PC-3 (cell line): ENCODE measurements around the gene BACH2. TPM values are rescaled to one million over a fixed set of nuclear protein-coding genes. Genes with fewer than 3 reads are reported as not detected.

Source experiments
- ATAC-seq: fragments of 200-7000 bp; cut with Tn5 transposase; 2 replicates; pipeline ENCODE4 v1.9.1; 2020; ENCODE audit warnings: mild to moderate bottlenecking, moderate library complexity
- BruUV-seq: library from RNA; stranded (reverse); fragments of 400-500 nt; replicated peaks from 2 replicates; lab custom pipeline; 2021; lab: Mats Ljungman, UMichigan
- CTCF ChIA-PET: fragments of 300-600 bp; sonication (Branson Sonifier 250); formaldehyde crosslinking; loops from one replicate; lab custom pipeline; 2022; ENCODE audit warnings: antibody characterized with exemption; lab: Charles Lee
- POLR2A ChIA-PET: fragments of 300-600 bp; sonication (Branson Sonifier 250); formaldehyde crosslinking; loops from one replicate; lab custom pipeline; 2022; ENCODE audit warnings: antibody characterized with exemption; ENCODE audit not compliant: unreplicated experiment; lab: Charles Lee
- DNase-seq: peaks from one replicate; pipeline ENCODE4 v3.0.0-alpha.2; 2015
- H2AFZ ChIP-seq: fragments of 300-600 bp; sonication (generic); 2 replicates; pipeline ENCODE4 v1.6.0; 2016; ENCODE audit warnings: antibody characterized with exemption, low read length
- H3F3A ChIP-seq: fragments of 300-600 bp; sonication (generic); one replicate; pipeline ENCODE4 v1.6.0; 2017; ENCODE audit warnings: antibody characterized with exemption, low read length, control low read depth, mild to moderate bottlenecking; ENCODE audit not compliant: unreplicated experiment
- H3K27ac ChIP-seq: fragments of 300-600 bp; sonication (generic); 2 replicates; pipeline ENCODE4 v1.5.1; 2016; ENCODE audit warnings: mild to moderate bottlenecking, low read length
- H3K27me3 ChIP-seq: fragments of 300-600 bp; sonication (generic); 2 replicates; pipeline ENCODE4 v1.6.1; 2016; ENCODE audit warnings: low read length, mixed read lengths
- H3K36me3 ChIP-seq: fragments of 300-600 bp; sonication (generic); 2 replicates; pipeline ENCODE4 v1.6.1; 2016; ENCODE audit warnings: low read depth, mixed run types, low read length, mixed read lengths
- H3K4me1 ChIP-seq: fragments of 300-600 bp; sonication (generic); 2 replicates; pipeline ENCODE4 v1.5.1; 2016; ENCODE audit warnings: low read length; ENCODE audit not compliant: insufficient read depth
- H3K4me2 ChIP-seq: fragments of 300-600 bp; sonication (generic); 2 replicates; pipeline ENCODE4 v1.6.0; 2016; ENCODE audit warnings: low read length
- H3K4me3 ChIP-seq: fragments of 300-600 bp; sonication (generic); 2 replicates; pipeline ENCODE4 v1.5.1; 2016; ENCODE audit warnings: mild to moderate bottlenecking, low read length, mixed read lengths
- H3K79me2 ChIP-seq: fragments of 300-600 bp; sonication (generic); 2 replicates; pipeline ENCODE4 v1.6.1; 2017; ENCODE audit warnings: low read length, mixed read lengths
- H3K9ac ChIP-seq: fragments of 300-600 bp; sonication (generic); 2 replicates; pipeline ENCODE4 v1.6.0; 2016; ENCODE audit warnings: mild to moderate bottlenecking, low read length
- H3K9me2 ChIP-seq: fragments of 300-600 bp; sonication (generic); replicated peaks from 2 replicates; pipeline ENCODE4 v1.6.1; 2016; ENCODE audit warnings: mixed run types, low read length, mixed read lengths
- H3K9me3 ChIP-seq: fragments of 300-600 bp; sonication (generic); 2 replicates; pipeline ENCODE4 v1.6.1; 2016; ENCODE audit warnings: low read length, mixed read lengths
- H4K20me1 ChIP-seq: fragments of 300-600 bp; sonication (generic); 2 replicates; pipeline ENCODE4 v1.6.1; 2016; ENCODE audit warnings: low read length, mixed read lengths
- EZH2 ChIP-seq: fragments of 300-600 bp; sonication (generic); IDR thresholded peaks from one replicate; pipeline ENCODE4 v1.6.1; 2017; ENCODE audit warnings: antibody characterized with exemption, mild to moderate bottlenecking, low read length; ENCODE audit not compliant: unreplicated experiment
- EZH2phosphoT487 ChIP-seq: fragments of 300-600 bp; sonication (generic); IDR thresholded peaks from 2 replicates; pipeline ENCODE4 v1.6.1; 2018; ENCODE audit warnings: mild to moderate bottlenecking, antibody characterized with exemption, low read length, borderline replicate concordance
- intact Hi-C: fragments of 100-400 bp; cut with micrococcal nuclease; formaldehyde crosslinking; loops from 2 replicates; pipeline ENCODE4 v1.9.0; 2023
- total RNA-seq: library from RNA; depleted of rRNA; stranded (reverse); fragments of >200 nt; gene quantifications from 2 replicates; pipeline ENCODE4 v1.2.3, GENCODE V29; 2014
- TF ChIP-seq, protein P1 (sequence below): fragments of 300-600 bp; sonication (generic); conservative IDR thresholded peaks from 2 replicates; pipeline ENCODE4 v1.5.1; 2017; ENCODE audit warnings: antibody characterized with exemption, low read depth, mild to moderate bottlenecking, low read length

Gene BACH2
- total RNA-seq, 1 experiment from 2014 or later: 7.0 TPM

DNA sequence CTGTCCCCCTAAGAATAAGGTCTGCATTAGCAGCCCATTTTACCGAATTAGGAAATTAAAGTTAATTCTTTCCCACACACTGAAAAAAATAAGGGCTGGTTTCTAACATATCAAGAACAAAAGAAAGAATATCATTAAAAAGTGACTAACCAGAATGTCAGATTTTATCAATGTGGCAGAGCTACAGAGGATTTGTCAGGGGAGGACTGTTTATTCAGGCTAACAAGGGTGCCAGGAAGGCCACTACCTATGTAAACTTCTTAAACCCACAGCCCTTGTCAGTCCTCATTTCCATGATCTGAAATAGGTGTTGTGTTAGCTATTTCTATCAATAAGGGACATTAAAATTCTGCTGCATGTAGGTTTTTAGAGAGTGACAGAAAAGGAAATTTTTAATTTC lies 76.4 kb downstream of the BACH2 start:
- intact Hi-C loops: no loop called here
- Histone ChIP-seq H3K4me3 (peak overlapping the region; percentile 40; the same call in 1 of the 2 replicates), H2AFZ (no peak overlapping the region), H4K20me1 (no peaks in the 10 kb centered on the region), H3K79me2 (no peaks in the 10 kb centered on the region), H3K36me3 (peaks cover 14% of the 10 kb centered on the region; the same call in 1 of the 2 replicates), H3K4me1 (peaks cover 62% of the 10 kb centered on the region), H3K9me3 (peaks cover 16% of the 10 kb centered on the region), H3F3A (no peaks in the 10 kb centered on the region), H3K9ac (peak overlapping the region; percentile 77), H3K9me2 (no peaks in the 10 kb centered on the region), H3K27me3 (no peaks in the 10 kb centered on the region), H3K27ac (peak overlapping the region; percentile 95), H3K4me2 (peak overlapping the region; percentile 83)
- BruUV-seq: no TSS peak
- ATAC-seq: peak; percentile 16; the same call in 1 of the 2 replicates
- CTCF ChIA-PET: interaction anchor here (0.6 kb wide), 1 partner anchor 288 kb away, joined by 3 read pairs; no protein-coding TSS in a partner anchor
- POLR2A ChIA-PET: no interaction called here
- DNase-seq: peak; percentile 69
- TF ChIP-seq EZH2phosphoT487 (no peak), EZH2 (no peak)
- TF ChIP-seq, protein P1, sequence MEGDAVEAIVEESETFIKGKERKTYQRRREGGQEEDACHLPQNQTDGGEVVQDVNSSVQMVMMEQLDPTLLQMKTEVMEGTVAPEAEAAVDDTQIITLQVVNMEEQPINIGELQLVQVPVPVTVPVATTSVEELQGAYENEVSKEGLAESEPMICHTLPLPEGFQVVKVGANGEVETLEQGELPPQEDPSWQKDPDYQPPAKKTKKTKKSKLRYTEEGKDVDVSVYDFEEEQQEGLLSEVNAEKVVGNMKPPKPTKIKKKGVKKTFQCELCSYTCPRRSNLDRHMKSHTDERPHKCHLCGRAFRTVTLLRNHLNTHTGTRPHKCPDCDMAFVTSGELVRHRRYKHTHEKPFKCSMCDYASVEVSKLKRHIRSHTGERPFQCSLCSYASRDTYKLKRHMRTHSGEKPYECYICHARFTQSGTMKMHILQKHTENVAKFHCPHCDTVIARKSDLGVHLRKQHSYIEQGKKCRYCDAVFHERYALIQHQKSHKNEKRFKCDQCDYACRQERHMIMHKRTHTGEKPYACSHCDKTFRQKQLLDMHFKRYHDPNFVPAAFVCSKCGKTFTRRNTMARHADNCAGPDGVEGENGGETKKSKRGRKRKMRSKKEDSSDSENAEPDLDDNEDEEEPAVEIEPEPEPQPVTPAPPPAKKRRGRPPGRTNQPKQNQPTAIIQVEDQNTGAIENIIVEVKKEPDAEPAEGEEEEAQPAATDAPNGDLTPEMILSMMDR: no peak

DNA sequence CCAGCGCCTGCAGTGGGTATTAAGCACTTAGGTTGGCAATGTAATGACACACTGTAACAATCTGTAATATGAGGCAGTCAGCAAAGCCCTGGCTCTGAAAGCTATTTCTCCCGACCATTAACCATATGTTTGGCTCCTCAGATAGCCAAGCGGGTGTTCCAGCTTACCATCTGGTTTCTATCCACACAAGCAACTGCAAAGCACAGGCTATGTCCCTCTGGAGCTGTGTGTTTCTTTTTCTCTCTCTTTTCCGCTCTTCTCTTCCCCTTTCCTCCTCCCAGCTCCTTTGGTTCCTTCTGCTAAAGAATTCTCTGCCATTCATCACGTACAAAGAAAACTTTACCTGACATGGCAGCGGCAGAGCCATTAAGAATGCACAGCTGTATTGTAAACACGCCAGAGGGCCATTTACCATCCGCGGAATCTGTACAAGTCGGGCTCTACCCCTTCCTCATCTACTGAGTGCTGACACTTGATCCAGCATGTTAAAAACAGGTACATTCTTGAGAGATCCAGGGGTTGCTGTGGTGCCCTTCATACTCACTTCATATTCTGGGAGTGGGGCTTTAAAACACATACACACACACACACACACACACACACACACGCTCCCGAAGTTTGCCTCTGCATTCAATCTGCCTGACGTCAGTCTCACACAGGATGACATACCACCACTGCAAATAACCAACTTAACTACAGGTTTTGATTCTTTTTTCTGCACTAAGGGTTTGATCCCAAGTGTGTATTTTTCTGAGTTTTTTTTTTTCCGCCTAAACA lies 77.2 kb downstream of the BACH2 start:
- peaks cover 62% of the 10 kb centered on the region for H3K4me1 ChIP-seq
- H3K79me2 ChIP-seq: no peaks in the 10 kb centered on the region
- H3K36me3 ChIP-seq: peaks cover 14% of the 10 kb centered on the region; the same call in 1 of the 2 replicates
- peak overlapping the region; percentile 40 for H3K4me3 ChIP-seq
- H3F3A ChIP-seq: no peaks in the 10 kb centered on the region
- H3K27ac ChIP-seq: peak overlapping the region; percentile 95
- H2AFZ ChIP-seq: peak overlapping the region; percentile 56; the same call in 1 of the 2 replicates
- H3K9ac ChIP-seq: peak overlapping the region; percentile 77
- peaks cover 16% of the 10 kb centered on the region for H3K9me3 ChIP-seq
- POLR2A ChIA-PET: interaction anchor here (0.9 kb wide), 1 partner anchor 66 kb away, joined by 4 read pairs; no protein-coding TSS in a partner anchor
- ATAC-seq (0 out of 2 replicates have a peak, but pooled peaks have one; percentile 6), DNase-seq (peak; percentile 32)
- no peaks in the 10 kb centered on the region for H4K20me1 ChIP-seq
- H3K9me2 ChIP-seq: no peaks in the 10 kb centered on the region
- intact Hi-C loops: loop anchor here (2.0 to 5.0 kb wide), 5 partner anchors 15 to 267 kb away; no protein-coding TSS in a partner anchor
- H3K27me3 ChIP-seq: no peaks in the 10 kb centered on the region
- peak overlapping the region; percentile 83 for H3K4me2 ChIP-seq
- BruUV-seq: TSS peak; percentile 29
- CTCF ChIA-PET: interaction anchor here (0.6 to 1.0 kb wide), 2 partner anchors 25 to 279 kb away, joined by 3 to 4 read pairs; no protein-coding TSS in a partner anchor
- TF ChIP-seq EZH2phosphoT487 (no peak), EZH2 (no peak)
- TF ChIP-seq, protein P1: no peak
